Stimulated activated effector memory CD8-positive, alpha-beta T cell treated with anti-CD3 and anti-CD28 coated beads, Interleukin-12 subunit alpha, Interleukin-12 subunit beta, amount 100 ng/mL, for 72 hours (primary cell): ENCODE results near the gene ERRFI1.
"Not testable (repeated sequence)": the region's sequence is repeated elsewhere in the genome, so short reads cannot be mapped to it uniquely, and the experiment has no call there.

ENCODE experiments used
- ATAC-seq: fragments of 150-1000 bp; cut with Tn5 transposase; 2 replicates; pipeline ENCODE4 v1.10.0; 2021
- DNase-seq, 2 donors: peaks; one replicate each; pipeline ENCODE4 v3.0.0; 2021 to 2022; ENCODE audit warnings: low spot score in 2 of 2
- H3K27ac Mint-ChIP-seq: one replicate; pipeline ENCODE4 v1.8.0; 2022; ENCODE audit warnings: mild to moderate bottlenecking, mixed read lengths
- H3K36me3 Mint-ChIP-seq: one replicate; pipeline ENCODE4 v1.8.0; 2022; ENCODE audit warnings: mild to moderate bottlenecking, mixed read lengths
- H3K4me1 Mint-ChIP-seq: one replicate; pipeline ENCODE4 v1.8.0; 2022; ENCODE audit warnings: mixed read lengths
- H3K4me3 Mint-ChIP-seq: one replicate; pipeline ENCODE4 v1.8.0; 2022; ENCODE audit warnings: mild to moderate bottlenecking, mixed read lengths
- H3K9me3 Mint-ChIP-seq: one replicate; pipeline ENCODE4 v1.8.0; 2022; ENCODE audit warnings: mixed read lengths

ERRFI1 gene

DNA sequence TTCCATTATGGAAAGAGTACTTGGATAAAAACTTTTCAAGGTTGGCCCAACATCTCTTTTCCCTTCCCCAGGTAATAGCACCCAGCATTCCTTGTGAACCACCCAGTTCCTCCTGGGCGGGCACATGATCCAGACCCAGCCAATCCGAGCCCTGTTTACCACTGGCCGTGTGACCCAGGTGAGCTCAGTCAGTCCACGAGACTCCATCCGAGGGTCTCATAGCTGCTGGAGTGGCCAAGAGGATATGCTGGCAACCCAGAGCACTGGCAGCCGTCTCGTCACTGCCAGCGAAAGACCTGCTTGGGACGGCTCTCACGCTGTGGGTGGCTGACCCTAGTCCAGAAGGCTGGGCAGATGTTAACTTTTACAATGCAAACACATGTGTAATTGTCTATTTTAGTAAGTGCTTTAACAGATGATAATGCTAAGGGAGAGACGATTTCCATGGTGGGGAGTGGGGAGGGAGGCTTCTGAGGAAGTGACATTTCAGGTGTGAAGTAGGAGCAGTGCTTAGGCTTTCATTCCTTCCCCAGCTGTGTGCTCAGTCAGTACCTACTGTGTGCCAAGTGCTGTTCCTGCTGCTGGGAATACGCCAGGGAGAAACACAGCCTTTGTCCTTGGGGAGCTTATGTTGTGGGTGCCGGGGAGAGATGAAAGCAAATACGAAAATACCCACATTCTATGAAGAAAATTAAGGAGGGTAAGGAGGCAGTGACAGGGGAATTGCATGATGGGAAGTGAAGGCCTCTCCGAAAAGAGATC is 40.1 kb downstream of the ERRFI1 start:
- DNase-seq (no peak), ATAC-seq (no peak)
- Mint-ChIP-seq H3K9me3 (no peaks in the 10 kb centered on the region), H3K27ac (peak overlapping the region; percentile 4), H3K4me1 (peaks cover 19% of the 10 kb centered on the region), H3K36me3 (peaks cover 84% of the 10 kb centered on the region), H3K4me3 (no peak overlapping the region)

DNA sequence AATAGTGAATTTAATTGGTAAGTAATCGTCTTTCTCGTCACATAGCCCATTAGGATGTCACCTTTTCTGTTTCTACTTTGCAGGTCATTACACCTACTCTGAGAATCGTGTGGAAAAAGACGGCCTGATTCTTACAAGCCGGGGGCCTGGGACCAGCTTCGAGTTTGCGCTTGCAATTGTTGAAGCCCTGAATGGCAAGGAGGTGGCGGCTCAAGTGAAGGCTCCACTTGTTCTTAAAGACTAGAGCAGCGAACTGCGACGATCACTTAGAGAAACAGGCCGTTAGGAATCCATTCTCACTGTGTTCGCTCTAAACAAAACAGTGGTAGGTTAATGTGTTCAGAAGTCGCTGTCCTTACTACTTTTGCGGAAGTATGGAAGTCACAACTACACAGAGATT is 41.3 kb downstream of the ERRFI1 start:
- no peak for ATAC-seq
- H3K27ac Mint-ChIP-seq = no peak overlapping the region

DNA sequence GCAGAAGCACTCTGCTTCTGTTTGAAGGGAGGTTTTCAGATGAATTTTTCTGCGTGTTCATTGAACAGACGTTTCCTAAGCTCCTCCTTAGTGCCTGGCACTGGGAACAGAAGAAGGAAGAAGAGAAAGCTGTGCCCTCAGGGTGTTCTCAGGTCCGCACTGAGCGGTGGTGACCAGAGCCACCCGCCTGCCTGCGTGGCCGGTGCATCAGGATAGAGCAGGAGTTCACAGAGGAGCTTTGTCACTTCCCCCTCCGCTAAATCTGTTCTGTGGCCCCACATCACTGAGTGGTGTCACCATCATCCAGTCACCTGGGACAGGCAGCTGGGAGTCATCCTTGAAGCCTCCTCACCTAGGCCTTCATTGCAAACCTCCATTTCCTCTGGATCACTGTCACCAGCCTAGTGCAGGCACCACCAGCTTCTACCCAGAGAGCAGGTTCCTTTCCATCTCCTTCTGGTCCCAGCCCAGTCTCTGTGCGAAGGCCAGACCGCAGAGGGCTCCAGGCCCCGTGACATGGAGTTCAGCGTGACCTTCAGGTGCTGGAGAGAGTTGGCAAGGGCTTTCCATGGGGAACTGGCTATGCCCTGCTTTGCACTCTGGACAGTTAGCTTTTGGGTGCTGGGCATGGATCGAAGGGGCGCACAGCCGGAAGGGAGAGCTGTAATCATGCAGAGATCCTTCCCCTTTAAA is 42.9 kb downstream of the ERRFI1 start:
- peaks cover 97% of the 10 kb centered on the region for H3K36me3 Mint-ChIP-seq

More for the DNA sequence above, 41.3 kb downstream of the ERRFI1 start:
- Mint-ChIP-seq H3K4me1 (peaks cover 9% of the 10 kb centered on the region), H3K36me3 (peaks cover 84% of the 10 kb centered on the region), H3K9me3 (no peaks in the 10 kb centered on the region), H3K4me3 (no peak overlapping the region)
- no peak for DNase-seq

DNA sequence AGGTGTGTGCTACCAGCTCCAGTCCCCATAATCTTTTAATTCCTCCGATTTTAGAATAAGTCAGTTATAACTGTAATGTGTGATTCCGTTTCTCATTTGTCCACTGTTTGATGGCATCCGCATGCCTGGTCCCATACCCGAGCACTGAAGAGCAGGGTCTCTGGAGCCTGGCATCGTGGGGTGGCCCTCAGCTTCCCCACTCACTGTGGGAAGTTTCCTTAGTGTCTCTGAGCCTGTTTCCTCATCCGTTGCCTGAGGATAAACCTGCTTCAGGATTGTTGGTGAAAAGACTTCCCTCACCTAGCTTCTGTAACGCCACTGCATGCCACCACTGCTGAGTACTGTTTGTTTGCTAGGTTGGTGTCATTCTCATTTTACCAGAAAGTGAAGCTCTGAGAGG is 45.1 kb downstream of the ERRFI1 start:
- H3K36me3 Mint-ChIP-seq = peaks cover 100% of the 10 kb centered on the region
- DNase-seq (no peak), ATAC-seq (no peak)
- no peaks in the 10 kb centered on the region for H3K9me3 Mint-ChIP-seq
- H3K4me3 Mint-ChIP-seq = no peak overlapping the region
- peaks cover 8% of the 10 kb centered on the region for H3K4me1 Mint-ChIP-seq
- H3K27ac Mint-ChIP-seq = peak overlapping the region; percentile 81

More for the DNA sequence above, 42.9 kb downstream of the ERRFI1 start:
- no peak for DNase-seq
- ATAC-seq = no peak
- Mint-ChIP-seq H3K9me3 (no peaks in the 10 kb centered on the region), H3K27ac (peak overlapping the region; percentile 38), H3K4me3 (no peak overlapping the region), H3K4me1 (peaks cover 8% of the 10 kb centered on the region)

DNA sequence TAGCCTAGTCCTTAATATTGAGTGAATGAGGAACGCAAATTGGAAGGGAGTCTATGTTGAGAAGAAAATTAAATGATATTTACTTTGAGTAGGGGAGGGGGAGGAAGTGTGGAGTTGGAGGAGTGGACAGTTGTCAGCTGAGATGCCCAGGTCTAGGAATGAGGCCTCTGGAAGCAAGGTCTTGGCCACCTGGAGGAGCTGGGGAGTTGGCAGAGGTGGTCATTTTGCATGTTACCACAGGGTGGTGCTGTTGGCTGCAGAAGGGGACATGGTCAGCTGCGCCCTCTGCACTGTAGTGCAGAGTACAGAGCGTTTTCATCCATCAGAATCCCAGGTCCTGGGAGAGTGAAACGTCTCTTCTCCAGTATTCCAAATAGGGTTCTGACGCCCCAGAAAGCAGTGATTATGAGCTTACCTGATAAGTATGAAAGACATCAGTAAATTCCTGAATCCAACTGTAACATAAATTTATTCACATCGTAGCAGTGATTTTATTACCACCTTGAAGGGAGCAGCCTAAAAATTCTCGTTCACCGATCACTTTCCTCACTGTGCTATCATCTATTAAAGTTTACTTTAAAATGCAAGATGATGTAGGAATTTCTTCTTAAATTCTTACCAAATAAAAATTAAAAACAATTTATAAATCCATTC is 50.8 kb downstream of the ERRFI1 start:
- Mint-ChIP-seq H3K9me3 (no peaks in the 10 kb centered on the region), H3K4me3 (no peak overlapping the region), H3K36me3 (peaks cover 100% of the 10 kb centered on the region), H3K4me1 (peaks cover 8% of the 10 kb centered on the region), H3K27ac (peak overlapping the region; percentile 19)
- DNase-seq (peak; percentile 30 to 73), ATAC-seq (peak; percentile 69)

- DNase-seq (no peak), ATAC-seq (no peak)
- Mint-ChIP-seq H3K9me3 (no peaks in the 10 kb centered on the region), H3K36me3 (peaks cover 100% of the 10 kb centered on the region), H3K4me3 (no peak overlapping the region), H3K27ac (no peak overlapping the region), H3K4me1 (peaks cover 8% of the 10 kb centered on the region)
These were observed 53.0 kb downstream of the ERRFI1 start for GRCh38 chr1:7973086-7973485.

- no peaks in the 10 kb centered on the region for H3K9me3 Mint-ChIP-seq
- peaks cover 100% of the 10 kb centered on the region for H3K36me3 Mint-ChIP-seq
- no peak for ATAC-seq
These were observed 53.8 kb downstream of the ERRFI1 start for GRCh38 chr1:7972285-7972684.

DNA sequence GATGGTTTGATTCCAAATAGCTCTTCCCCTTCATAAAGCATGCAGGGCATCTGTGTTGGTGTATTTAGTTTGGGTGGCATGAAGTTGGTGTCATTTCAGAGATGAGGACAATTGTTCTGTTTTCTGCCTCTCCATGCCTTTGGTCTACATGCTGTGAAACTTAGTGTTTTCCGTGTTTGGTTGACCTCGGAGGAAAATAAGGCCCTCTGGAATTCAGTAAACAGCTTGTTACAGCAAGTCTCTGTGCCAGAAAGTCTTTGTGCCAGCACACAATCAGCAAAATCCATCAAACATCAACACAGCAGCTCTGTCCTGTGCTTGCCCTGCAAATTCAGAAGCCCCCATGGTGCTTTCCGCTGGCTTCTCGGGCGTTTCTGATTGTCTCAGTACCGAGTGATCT is 55.1 kb downstream of the ERRFI1 start:
- H3K9me3 Mint-ChIP-seq = no peaks in the 10 kb centered on the region
- H3K36me3 Mint-ChIP-seq = peaks cover 100% of the 10 kb centered on the region
- no peak overlapping the region for H3K4me3 Mint-ChIP-seq
- peak overlapping the region; percentile 40 for H3K27ac Mint-ChIP-seq
- ATAC-seq (no peak), DNase-seq (no peak)
- peaks cover 19% of the 10 kb centered on the region for H3K4me1 Mint-ChIP-seq

More at GRCh38 chr1:7972285-7972684, 53.8 kb downstream of the ERRFI1 start:
- Mint-ChIP-seq H3K4me1 (peaks cover 10% of the 10 kb centered on the region), H3K27ac (no peak overlapping the region), H3K4me3 (no peak overlapping the region)
- no peak for DNase-seq

- Mint-ChIP-seq H3K27ac (peak overlapping the region; percentile 40), H3K4me1 (peaks cover 21% of the 10 kb centered on the region), H3K9me3 (no peaks in the 10 kb centered on the region), H3K4me3 (no peak overlapping the region), H3K36me3 (peaks cover 100% of the 10 kb centered on the region)
- ATAC-seq (no peak), DNase-seq (no peak)
These were observed 55.9 kb downstream of the ERRFI1 start for GRCh38 chr1:7970246-7970645.

- ATAC-seq (no peak), DNase-seq (no peak)
- peaks cover 33% of the 10 kb centered on the region for H3K4me1 Mint-ChIP-seq
- H3K27ac Mint-ChIP-seq = peak overlapping the region; percentile 43
- no peak overlapping the region for H3K4me3 Mint-ChIP-seq
- H3K9me3 Mint-ChIP-seq = no peaks in the 10 kb centered on the region
- H3K36me3 Mint-ChIP-seq = peaks cover 100% of the 10 kb centered on the region
These were observed 58.5 kb downstream of the ERRFI1 start for GRCh38 chr1:7967651-7968050.

DNA sequence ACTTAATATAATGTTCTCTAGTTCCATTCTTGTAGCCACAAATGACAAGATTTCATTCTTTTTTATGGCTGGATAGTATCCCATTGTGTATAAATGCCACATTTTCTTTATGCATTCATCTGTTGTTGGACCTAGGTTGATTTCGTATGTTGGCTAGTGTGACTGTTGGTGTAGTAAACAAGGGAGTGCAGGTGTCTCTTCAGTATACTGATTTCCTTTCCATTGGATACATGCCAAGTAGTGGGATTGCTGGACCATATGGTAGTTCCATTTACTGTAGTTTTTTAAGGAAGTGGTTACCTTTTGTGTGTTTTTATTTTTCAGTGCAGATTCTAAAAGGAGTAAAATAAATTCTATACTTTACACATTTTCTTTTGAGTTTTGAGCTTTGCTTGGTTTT is 58.9 kb downstream of the ERRFI1 start:
- H3K9me3 Mint-ChIP-seq = no peaks in the 10 kb centered on the region
- no peak for DNase-seq
- H3K36me3 Mint-ChIP-seq = peaks cover 100% of the 10 kb centered on the region
- H3K4me3 Mint-ChIP-seq = peak overlapping the region; percentile 98
- H3K27ac Mint-ChIP-seq = peak overlapping the region; percentile 43
- ATAC-seq = no peak
- peaks cover 33% of the 10 kb centered on the region for H3K4me1 Mint-ChIP-seq

DNA sequence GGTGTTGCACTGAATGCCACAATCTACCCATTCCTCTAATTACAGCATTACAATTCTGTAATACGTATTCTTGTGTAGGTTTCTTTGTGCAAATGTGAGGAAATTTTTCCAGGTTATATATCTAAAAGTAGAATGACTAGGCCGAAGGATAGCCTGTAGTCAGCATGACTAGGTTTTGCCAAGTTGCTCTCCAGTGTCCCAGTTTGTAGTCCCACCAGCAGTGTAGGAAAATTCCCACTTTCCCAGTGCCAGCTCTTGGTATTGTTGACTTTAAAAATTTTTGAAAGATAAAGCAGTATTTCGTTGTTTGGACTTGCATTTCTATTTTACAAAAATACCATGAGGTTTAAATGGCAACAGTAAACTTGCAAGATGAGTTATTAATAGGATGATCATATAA is 61.6 kb downstream of the ERRFI1 start:
- H3K4me1 Mint-ChIP-seq = peaks cover 41% of the 10 kb centered on the region
- peak overlapping the region; percentile 96 for H3K27ac Mint-ChIP-seq

DNA sequence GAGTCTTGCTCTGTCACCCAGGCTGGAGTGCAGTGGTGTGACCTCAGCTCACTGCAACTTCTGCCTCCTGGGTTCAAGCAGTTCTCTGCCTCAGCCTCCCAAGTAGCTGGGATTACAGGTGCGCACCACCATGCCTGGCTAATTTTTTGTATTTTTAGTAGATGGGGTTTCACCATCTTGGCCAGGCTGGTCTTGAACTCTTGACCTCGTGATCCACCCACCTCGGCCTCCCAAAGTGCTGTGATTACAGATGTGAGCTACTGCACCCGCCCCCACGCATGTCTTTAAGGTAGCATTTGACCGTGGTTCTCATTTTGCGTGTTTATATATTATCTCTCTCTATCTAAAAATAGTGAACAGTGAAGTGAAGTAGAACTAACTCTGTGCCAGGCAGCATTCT is 62.3 kb downstream of the ERRFI1 start:
- peaks cover 47% of the 10 kb centered on the region for H3K4me1 Mint-ChIP-seq
- not testable (repeated sequence) for DNase-seq, ATAC-seq, H3K9me3 Mint-ChIP-seq
- peak overlapping the region; percentile 98 for H3K4me3 Mint-ChIP-seq
- H3K27ac Mint-ChIP-seq = peak overlapping the region; percentile 96
- H3K36me3 Mint-ChIP-seq = peaks cover 81% of the 10 kb centered on the region

More for the DNA sequence above, 61.6 kb downstream of the ERRFI1 start:
- H3K36me3 Mint-ChIP-seq = peaks cover 87% of the 10 kb centered on the region
- H3K4me3 Mint-ChIP-seq = peak overlapping the region; percentile 98
- ATAC-seq = no peak
- no peak for DNase-seq
- no peaks in the 10 kb centered on the region for H3K9me3 Mint-ChIP-seq

DNA sequence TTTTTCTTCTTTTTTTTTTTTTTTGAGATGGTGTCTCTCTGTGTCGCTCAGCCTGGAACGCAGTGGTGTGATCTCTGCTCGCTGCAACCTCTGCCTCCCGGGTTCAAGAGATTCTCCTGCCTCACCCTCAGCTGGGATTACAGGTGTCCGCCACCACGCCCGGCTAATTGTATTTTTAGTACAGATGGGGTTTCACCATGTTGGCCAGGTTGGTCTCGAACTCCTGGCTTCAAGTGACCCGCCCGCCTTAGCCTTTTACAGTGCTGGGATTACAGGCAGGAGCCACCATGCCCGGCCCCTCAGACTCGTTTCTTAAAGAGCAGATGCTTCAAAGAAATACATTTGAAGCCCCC is 62.8 kb downstream of the ERRFI1 start:
- Mint-ChIP-seq H3K4me3 (peak overlapping the region; percentile 98), H3K27ac (peak overlapping the region; percentile 96), H3K4me1 (peaks cover 48% of the 10 kb centered on the region), H3K36me3 (peaks cover 76% of the 10 kb centered on the region)
- not testable (repeated sequence) for DNase-seq, ATAC-seq, H3K9me3 Mint-ChIP-seq

- peaks cover 71% of the 10 kb centered on the region for H3K36me3 Mint-ChIP-seq
- DNase-seq (no peak), ATAC-seq (no peak)
- peak overlapping the region; percentile 96 for H3K27ac Mint-ChIP-seq
- no peaks in the 10 kb centered on the region for H3K9me3 Mint-ChIP-seq
- H3K4me3 Mint-ChIP-seq = peak overlapping the region; percentile 98
- peaks cover 48% of the 10 kb centered on the region for H3K4me1 Mint-ChIP-seq
These were observed 63.3 kb downstream of the ERRFI1 start for GRCh38 chr1:7962636-7963377.
